Stomach (tissue), 9 donors: Measurements from ENCODE around the gene INPP5J. TPM values are rescaled to one million over a fixed set of nuclear protein-coding genes. Genes with fewer than 3 reads are reported as not detected.

Source experiments
- DNase-seq, 2 donors: peaks; one replicate each; pipeline versions ENCODE4 v3.0.0 to v3.0.0-alpha.2; 2013 to 2019
- H3K27ac ChIP-seq, 5 donors: fragments of 200-600 bp in 4 of 5; sonication (generic) in 4 of 5; one replicate each; pipeline ENCODE4 v1.5.1; 2013 to 2019; ENCODE audit warnings: mild to moderate bottlenecking in 1 of 5, moderate library complexity in 1 of 5
- H3K27me3 ChIP-seq, 3 donors: fragments of 200-600 bp; sonication (generic); one replicate each; pipeline ENCODE4 v1.5.1; 2017 to 2019; ENCODE audit warnings: mixed run types in 1 of 3
- H3K36me3 ChIP-seq, 4 donors: fragments of 200-600 bp; sonication (generic); 1 replicate in 3 of 4; 2 replicates in 1 of 4; pipeline ENCODE4 v1.5.1; 2016 to 2019
- H3K4me1 ChIP-seq, 4 donors: fragments of 200-600 bp; sonication (generic); one replicate each; pipeline ENCODE4 v1.5.1; 2016 to 2019
- H3K4me3 ChIP-seq, 4 donors: fragments of 200-600 bp; sonication (generic) in 3 of 4; one replicate each; pipeline ENCODE4 v1.5.1; 2016 to 2019; ENCODE audit warnings: mild to moderate bottlenecking in 1 of 4
- H3K9me3 ChIP-seq, 4 donors: fragments of 200-600 bp; sonication (generic); one replicate each; pipeline ENCODE4 v1.5.1; 2016 to 2019
- EP300 ChIP-seq: sonication (generic); formaldehyde crosslinking; IDR thresholded peaks from one replicate; pipeline ENCODE4 v1.6.1; 2017; ENCODE audit warnings: antibody characterized with exemption
- POLR2A ChIP-seq, 4 donors: fragments of 450-650 bp; IDR thresholded peaks; one replicate each; pipeline ENCODE4 v1.6.1; 2016; ENCODE audit warnings: antibody characterized with exemption in 4 of 4, control low read depth in 2 of 4, mild to moderate bottlenecking in 1 of 4, moderate library complexity in 1 of 4
- POLR2AphosphoS5 ChIP-seq, 3 donors: sonication (generic); formaldehyde crosslinking; IDR thresholded peaks; one replicate each; pipeline ENCODE4 v1.6.1; 2016; ENCODE audit warnings: antibody characterized with exemption in 3 of 3
- WGBS, 5 donors: extraction: QIAGEN DNeasy Blood & Tissue Kit in 3 of 5; methylation state at CpG; one replicate each; pipeline versions ENCODE4 v1.1.5 to v1.1.7; 2013 to 2018; 5-methylcytosine and 5-hydroxymethylcytosine counted together
- intact Hi-C: fragments of 100-400 bp; cut with DNase I; formaldehyde crosslinking; loops from one replicate; pipeline ENCODE4 v1.15.1; 2023; ENCODE audit warnings: low total_unique reads
- polyA plus RNA-seq, 3 donors: library from polyadenylated mRNA; stranded (reverse); fragments of 200-250 nt; gene quantifications; one replicate each; pipeline ENCODE4 v1.2.3, GENCODE V29; 2013
- total RNA-seq, 5 donors: library from RNA; depleted of rRNA; stranded (reverse); fragments of >200 nt; gene quantifications; one replicate each; pipeline versions ENCODE4 v1.1.0 to v1.2.3, GENCODE V29; 2014 to 2016
- TF ChIP-seq, protein P1 (sequence below), 7 experiments: fragments of 450-650 bp in 4 of 7; fragments of 200-600 bp in 3 of 7; sonication (generic) in 3 of 7; IDR thresholded peaks; one replicate each; pipeline ENCODE4 v1.5.1; 2016 to 2019; ENCODE audit warnings: antibody characterized with exemption in 7 of 7, control low read depth in 2 of 7, mild to moderate bottlenecking in 1 of 7
- donor health status: healthy with polysubstance abuse.
- donor health status: Bipolar disorder and iron deficiency.
- donor health status: healthy.

Gene INPP5J
- total and polyA plus RNA-seq, 8 donors, result 1.8 to 34.4 (median 9.3) TPM

DNA sequence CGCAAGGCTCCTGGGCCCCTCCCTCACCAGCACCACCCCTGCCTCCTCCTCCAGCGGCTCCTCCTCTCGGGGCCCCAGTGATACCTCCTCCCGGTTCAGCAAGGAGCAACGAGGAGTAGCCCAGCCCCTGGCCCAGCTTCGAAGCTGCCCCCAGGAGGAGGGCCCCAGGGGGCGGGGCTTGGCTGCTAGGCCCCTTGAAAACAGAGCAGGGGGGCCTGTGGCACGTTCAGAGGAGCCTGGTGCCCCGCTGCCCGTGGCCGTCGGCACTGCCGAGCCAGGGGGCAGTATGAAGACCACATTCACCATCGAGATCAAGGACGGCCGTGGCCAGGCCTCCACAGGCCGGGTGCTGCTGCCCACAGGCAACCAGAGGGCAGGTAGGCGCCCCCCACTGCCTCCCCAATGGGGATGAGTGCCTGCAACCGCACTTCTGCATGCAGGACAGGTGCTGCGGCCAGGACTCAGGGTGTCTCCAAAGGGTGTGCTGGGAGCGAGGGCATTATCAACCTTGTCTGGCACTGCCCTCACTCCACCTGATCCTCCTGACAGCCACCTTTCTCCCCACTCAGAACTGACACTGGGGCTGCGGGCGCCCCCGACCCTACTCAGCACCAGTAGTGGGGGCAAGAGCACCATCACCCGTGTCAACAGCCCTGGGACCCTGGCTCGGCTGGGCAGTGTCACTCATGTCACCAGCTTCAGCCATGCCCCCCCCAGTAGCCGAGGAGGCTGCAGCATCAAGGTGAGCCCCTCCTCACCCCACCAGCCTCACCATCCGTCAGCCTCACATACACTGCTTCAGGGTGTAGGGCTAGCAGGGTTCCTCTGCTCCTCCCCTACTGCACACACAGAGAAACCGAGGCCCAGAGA lies 31.4 kb upstream of the INPP5J start:
- intact Hi-C loops, result no loop called here
- Histone ChIP-seq H3K9me3 (no peaks in the 10 kb centered on the region), H3K4me1 (peaks cover 18 to 92% (median 58%) of the 10 kb centered on the region in 4 donors), H3K27me3 (no peaks in the 10 kb centered on the region), H3K36me3 (peaks cover 84 to 97% (median 90%) of the 10 kb centered on the region in 4 donors), H3K27ac (peak overlapping the region; percentile 5 to 96 (median 89)), H3K4me3 (peak overlapping the region; percentile 2 to 45 (median 44))
- WGBS, 5 donors, result 71 to 88% (median 79%) methylated on average over 24 to 29 of the region's 29 CpGs
- TF ChIP-seq POLR2A (IDR thresholded peaks at IDR 0.05) (no peak), POLR2AphosphoS5 (IDR thresholded peaks at IDR 0.05) (peak in 1 of 3 donors; percentile 3)
- peak in 1 of 2 donors; percentile 70 for DNase-seq

GRCh38 chr22:31092161-31092560 lies 30.6 kb upstream of the INPP5J start:
- TF ChIP-seq EP300 (no peak), POLR2AphosphoS5 (IDR thresholded peaks at IDR 0.05) (no peak), POLR2A (IDR thresholded peaks at IDR 0.05) (no peak)
- TF ChIP-seq, protein P1, sequence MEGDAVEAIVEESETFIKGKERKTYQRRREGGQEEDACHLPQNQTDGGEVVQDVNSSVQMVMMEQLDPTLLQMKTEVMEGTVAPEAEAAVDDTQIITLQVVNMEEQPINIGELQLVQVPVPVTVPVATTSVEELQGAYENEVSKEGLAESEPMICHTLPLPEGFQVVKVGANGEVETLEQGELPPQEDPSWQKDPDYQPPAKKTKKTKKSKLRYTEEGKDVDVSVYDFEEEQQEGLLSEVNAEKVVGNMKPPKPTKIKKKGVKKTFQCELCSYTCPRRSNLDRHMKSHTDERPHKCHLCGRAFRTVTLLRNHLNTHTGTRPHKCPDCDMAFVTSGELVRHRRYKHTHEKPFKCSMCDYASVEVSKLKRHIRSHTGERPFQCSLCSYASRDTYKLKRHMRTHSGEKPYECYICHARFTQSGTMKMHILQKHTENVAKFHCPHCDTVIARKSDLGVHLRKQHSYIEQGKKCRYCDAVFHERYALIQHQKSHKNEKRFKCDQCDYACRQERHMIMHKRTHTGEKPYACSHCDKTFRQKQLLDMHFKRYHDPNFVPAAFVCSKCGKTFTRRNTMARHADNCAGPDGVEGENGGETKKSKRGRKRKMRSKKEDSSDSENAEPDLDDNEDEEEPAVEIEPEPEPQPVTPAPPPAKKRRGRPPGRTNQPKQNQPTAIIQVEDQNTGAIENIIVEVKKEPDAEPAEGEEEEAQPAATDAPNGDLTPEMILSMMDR (IDR thresholded peaks at IDR 0.05), result no peak
- Histone ChIP-seq H3K27ac (peak overlapping the region in 4 of 5 donors; percentile 76 to 96 (median 92)), H3K4me3 (peak overlapping the region; percentile 2 to 45 (median 44)), H3K4me1 (peaks cover 9 to 92% (median 54%) of the 10 kb centered on the region in 4 donors), H3K27me3 (no peaks in the 10 kb centered on the region), H3K9me3 (no peaks in the 10 kb centered on the region), H3K36me3 (peaks cover 92 to 100% (median 98%) of the 10 kb centered on the region in 4 donors)
- DNase-seq, result no peak
- intact Hi-C loops, result no loop called here
- WGBS, 5 donors, result 86 to 97% (median 92%) methylated on average over 6 to 9 of the region's 9 CpGs

DNA sequence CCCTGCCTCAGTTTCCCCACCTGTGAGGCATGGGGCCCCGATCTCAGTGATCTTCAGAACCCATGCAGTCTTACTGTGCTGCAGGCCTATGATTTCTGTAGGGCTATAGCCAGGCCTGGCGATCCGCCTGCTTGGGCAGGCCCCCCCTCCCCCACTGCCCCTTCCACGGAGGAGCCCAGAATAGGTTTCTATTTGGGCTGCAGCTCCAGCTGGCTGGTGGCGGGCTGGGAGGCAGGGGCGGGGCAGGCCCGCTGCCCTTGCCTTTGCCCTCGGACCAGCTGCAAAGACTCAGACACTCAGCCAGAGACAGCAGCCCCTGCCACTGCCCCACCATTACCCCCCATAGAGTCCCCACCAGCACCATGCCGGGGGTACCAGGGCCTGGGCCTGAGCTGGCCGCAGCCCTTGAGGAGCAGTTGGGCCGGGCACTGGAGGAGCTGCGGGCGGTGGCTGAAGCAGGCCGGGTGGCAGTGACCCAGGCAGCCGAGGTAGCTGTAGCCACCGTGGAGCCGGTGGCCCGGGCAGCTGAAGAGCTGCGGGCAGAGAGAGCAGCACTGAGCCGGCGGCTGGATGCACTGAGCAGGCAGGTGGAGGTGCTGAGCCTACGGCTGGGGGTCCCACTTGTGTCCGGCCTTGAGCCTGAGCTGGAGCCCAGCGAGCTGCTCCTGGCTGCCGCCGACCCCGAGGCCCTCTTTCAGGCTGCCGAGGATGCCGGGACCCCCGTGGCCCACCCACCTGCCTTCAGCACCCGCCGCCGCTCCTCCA lies 29.5 kb upstream of the INPP5J start:
- DNase-seq, result peak; percentile 64 to 77
- Histone ChIP-seq H3K4me3 (peak overlapping the region; percentile 17 to 45 (median 44)), H3K9me3 (no peaks in the 10 kb centered on the region), H3K27ac (peak overlapping the region; percentile 3 to 96 (median 89)), H3K36me3 (peaks cover 93 to 100% (median 100%) of the 10 kb centered on the region in 4 donors), H3K27me3 (no peaks in the 10 kb centered on the region), H3K4me1 (peaks cover 14 to 92% (median 57%) of the 10 kb centered on the region in 4 donors)
- intact Hi-C loops, result no loop called here
- no peak for TF ChIP-seq POLR2A (IDR thresholded peaks at IDR 0.05)
- no peak for TF ChIP-seq EP300
- TF ChIP-seq POLR2AphosphoS5 (IDR thresholded peaks at IDR 0.05), result peak in 1 of 3 donors; percentile 37
- TF ChIP-seq, protein P1 (IDR thresholded peaks at IDR 0.05), result no peak
- WGBS, 5 donors, result 56 to 84% (median 80%) methylated on average over 17 to 33 of the region's 33 CpGs

DNA sequence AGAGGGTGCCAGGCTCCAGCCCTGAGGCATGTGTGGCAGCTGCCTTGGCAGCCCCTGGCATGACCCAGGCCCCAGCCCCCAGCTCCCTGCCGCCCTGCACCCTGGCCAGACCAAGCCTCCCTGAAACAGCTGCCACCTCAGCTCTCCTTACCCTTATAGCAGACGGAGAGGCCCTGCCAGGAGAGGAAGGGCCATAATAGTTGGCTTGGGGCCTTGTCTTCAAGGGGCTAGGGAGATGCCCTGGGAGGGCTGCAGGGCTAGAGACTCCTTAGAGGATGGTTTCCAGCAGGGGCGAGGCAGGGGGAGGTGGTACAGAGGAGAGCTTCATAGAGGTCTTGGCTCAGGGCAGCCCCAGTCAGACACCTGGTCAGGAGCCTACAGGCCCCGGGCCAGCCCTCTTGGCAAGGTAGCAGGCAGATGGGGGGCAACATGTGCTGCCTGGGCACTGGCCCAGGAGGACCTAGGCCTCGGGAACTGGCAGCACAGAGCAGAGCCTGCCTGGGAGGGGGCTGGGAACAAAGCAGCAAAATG lies 28.7 kb upstream of the INPP5J start:
- intact Hi-C loops, result no loop called here
- 50 to 65% (median 54%) methylated on average over 4 to 5 of the region's 5 CpGs for WGBS, 5 donors
- Histone ChIP-seq H3K27me3 (no peaks in the 10 kb centered on the region), H3K9me3 (no peaks in the 10 kb centered on the region), H3K27ac (peak overlapping the region; percentile 4 to 96 (median 89)), H3K36me3 (peaks cover 93 to 100% (median 100%) of the 10 kb centered on the region in 4 donors), H3K4me3 (peak overlapping the region; percentile 17 to 45 (median 44)), H3K4me1 (peaks cover 23 to 92% (median 61%) of the 10 kb centered on the region in 4 donors)
- TF ChIP-seq EP300, result no peak
- no peak for TF ChIP-seq POLR2A (IDR thresholded peaks at IDR 0.05)
- no peak for TF ChIP-seq POLR2AphosphoS5 (IDR thresholded peaks at IDR 0.05)
- TF ChIP-seq, protein P1 (IDR thresholded peaks at IDR 0.05), result no peak
- DNase-seq, result peak in 1 of 2 donors; percentile 51
